Measurements from ENCODE around the gene GDF9.

GRCh38 chr5:132849347-132849746 lies 16.9 kb downstream of the GDF9 start:
- TF ChIP-seq CTCF (IDR thresholded peaks at IDR 0.05; ENCODE audit: insufficient read depth, low read length) (no peak), GABPA (IDR thresholded peaks at IDR 0.05; ENCODE audit: low read depth) (no peak), REST (IDR thresholded peaks at IDR 0.05; ENCODE audit: insufficient replicate concordance, low read depth) (no peak), POLR2AphosphoS5 (IDR thresholded peaks at IDR 0.05; ENCODE audit: low read depth) (no peak), SPI1 (IDR thresholded peaks at IDR 0.05; ENCODE audit: borderline replicate concordance, low read depth) (no peak)
